K562 (cell line): ENCODE measurements around the gene PPT1. TPM values are rescaled to one million over a fixed set of nuclear protein-coding genes. Genes with fewer than 3 reads are reported as not detected.

Experiments used
- ARID3B ChIP-seq: fragments of 250-450 bp; sonication (Bioruptor Pico); IDR thresholded peaks from 2 replicates; pipeline ENCODE4 v1.4.0; 2020; ENCODE audit warnings: borderline replicate concordance
- CREM ChIP-seq: IDR thresholded peaks from 2 replicates; pipeline ENCODE4 v1.6.1; 2014; ENCODE audit warnings: antibody characterized with exemption, low read depth
- HEY1 ChIP-seq: fragments of 250-450 bp; sonication (Bioruptor Pico); IDR thresholded peaks from 2 replicates; pipeline ENCODE4 v1.5.0; 2020; ENCODE audit warnings: mild to moderate bottlenecking, moderate library complexity, borderline replicate concordance
- HNRNPK ChIP-seq: fragments of 200-400 bp; formaldehyde crosslinking; IDR thresholded peaks from one replicate; pipeline ENCODE4 v1.6.1; 2018; ENCODE audit warnings: mild to moderate bottlenecking, low read depth, low read length; ENCODE audit not compliant: poor library complexity, severe bottlenecking
- KAT8 ChIP-seq: fragments of 450-650 bp; IDR thresholded peaks from 2 replicates; pipeline ENCODE4 v1.6.1; 2016; ENCODE audit warnings: low read depth, mild to moderate bottlenecking
- MLX ChIP-seq, 2 experiments: fragments of 450-650 bp in 1 of 2; sonication (generic) in 1 of 2; formaldehyde crosslinking; conservative IDR thresholded peaks; 2 replicates each; pipeline versions ENCODE4 v1.4.0 to v1.8.1; 2020 to 2022; ENCODE audit warnings: mild to moderate bottlenecking in 1 of 2, missing genetic modification reagents in 1 of 2
- NELFE ChIP-seq: IDR thresholded peaks from 2 replicates; pipeline ENCODE4 v1.6.1; 2011; ENCODE audit warnings: mild to moderate bottlenecking; ENCODE audit not compliant: insufficient read depth, insufficient read length
- PHB2 ChIP-seq: fragments of 450-650 bp; IDR thresholded peaks from 2 replicates; pipeline ENCODE4 v1.6.1; 2017; ENCODE audit warnings: low read depth
- POLR2AphosphoS5 ChIP-seq: IDR thresholded peaks from 2 replicates; pipeline ENCODE4 v1.6.1; 2011; ENCODE audit warnings: mild to moderate bottlenecking, low read depth, low read length, moderate library complexity; ENCODE audit not compliant: control insufficient read depth, insufficient read depth
- RERE ChIP-seq: sonication (generic); formaldehyde crosslinking; IDR thresholded peaks from 2 replicates; pipeline ENCODE4 v1.8.0; 2023; ENCODE audit warnings: missing genetic modification reagents, mild to moderate bottlenecking, borderline replicate concordance
- SMAD3 ChIP-seq: fragments of 450-650 bp; formaldehyde crosslinking; conservative IDR thresholded peaks from 2 replicates; pipeline ENCODE4 v1.4.0; 2020; ENCODE audit warnings: mild to moderate bottlenecking
- SUPT5H ChIP-seq: fragments of 450-650 bp; IDR thresholded peaks from 2 replicates; pipeline ENCODE4 v1.6.1; 2016
- TAF15 ChIP-seq: fragments of 200-400 bp; formaldehyde crosslinking; IDR thresholded peaks from 2 replicates; pipeline ENCODE4 v1.6.1; 2017; ENCODE audit warnings: mild to moderate bottlenecking, low read depth, low read length, moderate library complexity
- ZNF12 ChIP-seq: sonication (generic); formaldehyde crosslinking; IDR thresholded peaks from 2 replicates; pipeline ENCODE4 v1.4.0; 2020; ENCODE audit warnings: mild to moderate bottlenecking, missing genetic modification reagents
- ZNF263 ChIP-seq: sonication (generic); formaldehyde crosslinking; IDR thresholded peaks from 2 replicates; pipeline ENCODE4 v1.8.0; 2022; ENCODE audit warnings: mild to moderate bottlenecking, missing genetic modification reagents, borderline replicate concordance
- ZNF644 ChIP-seq: fragments of 200-800 bp; sonication (Bioruptor generic); IDR thresholded peaks from 2 replicates; pipeline ENCODE4 v1.6.1; 2016; ENCODE audit warnings: low read depth, missing genetic modification characterization, missing compliant biosample characterization
- polyA plus RNA-seq, 8 experiments: library from polyadenylated mRNA; depleted of rRNA in 4 of 8; stranded (reverse) in 5 of 8; unstranded in 3 of 8; fragments of >200 nt; fragmentation: Nextera tagmentation in 2 of 8; fragmentation: Illumina TruSeq in 1 of 8; extraction: Ambion mirVana in 2 of 8; extraction: Trizol in 1 of 8; gene quantifications; 2 replicates each; pipeline versions ENCODE4 v1.2.1 to v1.2.3, GENCODE V29; 2011 to 2014; ENCODE audit warnings: inconsistent platforms in 1 of 8, missing spikeins in 1 of 8
- total RNA-seq, 7 experiments: library from RNA; depleted of rRNA in 6 of 7; stranded (reverse); fragments of >200 nt in 6 of 7; fragmentation: Illumina TruSeq in 2 of 7; extraction: Trizol in 2 of 7; gene quantifications; 2 replicates each; pipeline versions ENCODE4 v1.2.1 to v1.2.3, GENCODE V29; 2011 to 2021; ENCODE audit warnings: low replicate concordance in 1 of 7

PPT1 gene
- total and polyA plus RNA-seq, 9 of the 15 experiments (the other 6 are each of a cell fraction or from before 2014, with no cell fraction given): 72.2 to 285 (median 143) TPM

GRCh38 chr1:40039757-40040510 is 57.1 kb downstream of the PPT1 start (continued):
- TF ChIP-seq RERE (CRISPR knock-in tag): no peak
- TF ChIP-seq PHB2: no peak
- TF ChIP-seq HNRNPK: no peak
- peak; percentile 60 for TF ChIP-seq CREM
- 0 out of 2 replicates have a peak, but pooled peaks have one; percentile 30 for TF ChIP-seq ARID3B
- TF ChIP-seq KAT8: no peak
- TF ChIP-seq NELFE: no peak
- no peak for TF ChIP-seq TAF15
- TF ChIP-seq SMAD3 (CRISPR knock-in tag): peak; percentile 27; the same call in 1 of the 2 replicates
- peak; percentile 91; the same call in 1 of the 2 replicates for TF ChIP-seq ZNF644 (tag)
- no peak; a peak in 2 of 4 replicates for TF ChIP-seq MLX (CRISPR knock-in tag; conservative IDR thresholded peaks at IDR 0.05)
- TF ChIP-seq ZNF12 (CRISPR knock-in tag): peak; percentile 77; the same call in 1 of the 2 replicates
- TF ChIP-seq SUPT5H: peak; percentile 98
- peak; percentile 93 for TF ChIP-seq POLR2AphosphoS5
- no peak for TF ChIP-seq HEY1
- TF ChIP-seq ZNF263 (CRISPR knock-in tag): peak; percentile 60; the same call in 1 of the 2 replicates
